Activated CD4-positive, CD25-positive, alpha-beta regulatory T cell (primary cell): Measurements from ENCODE around the gene UNC93A.
"Not testable (repeated sequence)": the region's sequence is repeated elsewhere in the genome, so short reads cannot be mapped to it uniquely, and the experiment has no call there.

Source experiments
- DNase-seq, 4 experiments: peaks; one replicate each; lab custom pipeline; 2025; lab: John Stamatoyannopoulos, UW

UNC93A gene

GRCh38 chr6:167341665-167342655 is 50.8 kb downstream of the UNC93A start:
- DNase-seq = no peak

- DNase-seq = no peak
Observed at GRCh38 chr6:167342879-167343610, 51.9 kb downstream of the UNC93A start.

GRCh38 chr6:167345348-167345747 is 54.2 kb downstream of the UNC93A start:
- DNase-seq = no peak

- DNase-seq = no peak
Observed at GRCh38 chr6:167345960-167346359, 54.8 kb downstream of the UNC93A start.

- DNase-seq = no peak
Observed at GRCh38 chr6:167347226-167347625, 56.1 kb downstream of the UNC93A start.

- DNase-seq = no peak
Observed at GRCh38 chr6:167349631-167350274, 58.6 kb downstream of the UNC93A start.

GRCh38 chr6:167350275-167350696 is 59.2 kb downstream of the UNC93A start:
- no peak for DNase-seq

GRCh38 chr6:167350731-167351655 is 59.9 kb downstream of the UNC93A start:
- DNase-seq = peak; percentile 51 to 77 (median 60)

- DNase-seq = no peak
Observed at GRCh38 chr6:167351656-167352345, 60.7 kb downstream of the UNC93A start.

GRCh38 chr6:167356874-167357273 is 65.8 kb downstream of the UNC93A start:
- no peak for DNase-seq

GRCh38 chr6:167358394-167358793 is 67.3 kb downstream of the UNC93A start:
- DNase-seq = not testable (repeated sequence)

GRCh38 chr6:167361170-167361569 is 70.1 kb downstream of the UNC93A start:
- not testable (repeated sequence) for DNase-seq
